GM10248 (cell line): ENCODE measurements around the gene USP46.

ENCODE experiments used
- CTCF ChIA-PET: fragments of 300-600 bp; sonication (Branson Sonifier 250); formaldehyde crosslinking; extraction: SDS; loops from one replicate; lab custom pipeline; 2021; ENCODE audit warnings: antibody characterized with exemption; lab: Yijun Ruan, JAX
- POLR2A ChIA-PET: fragments of 350-650 bp; sonication (Branson Sonifier 250); formaldehyde crosslinking; extraction: SDS; loops from one replicate; lab custom pipeline; 2020; ENCODE audit warnings: antibody characterized with exemption; lab: Yijun Ruan, JAX
- DNase-seq: peaks from one replicate; pipeline ENCODE4 v3.0.0; 2012; ENCODE audit errors: extremely low spot score
- CTCF ChIP-seq: IDR thresholded peaks from 2 replicates; pipeline ENCODE4 v1.5.1; 2012; ENCODE audit warnings: mild to moderate bottlenecking, low read depth; ENCODE audit errors: extremely low read depth, missing control alignments, control extremely low read depth

The USP46 gene

GRCh38 chr4:52643190-52643589, 15.9 kb downstream of the USP46 start:
- CTCF ChIA-PET = interaction anchor here (0.9 to 2.3 kb wide), 7 partner anchors 10 to 97 kb away, joined by 3 to 7 read pairs (median 4); no protein-coding TSS in a partner anchor
- no peak for DNase-seq
- POLR2A ChIA-PET = interaction anchor here (1.2 kb wide), 1 partner anchor 69 kb away, joined by 9 read pairs; no protein-coding TSS in a partner anchor
- TF ChIP-seq CTCF = no peak

- ChIA-PET POLR2A (no interaction called here), CTCF (no interaction called here)
- DNase-seq = peak; percentile 45
- no peak for TF ChIP-seq CTCF
Measured at GRCh38 chr4:52641854-52642563, 17.1 kb downstream of the USP46 start.

GRCh38 chr4:52640808-52641565, 18.1 kb downstream of the USP46 start:
- ChIA-PET CTCF (no interaction called here), POLR2A (interaction anchor here (0.7 kb wide), 1 partner anchor 475 kb away, joined by 6 read pairs; no protein-coding TSS in a partner anchor)
- DNase-seq = no peak
- no peak for TF ChIP-seq CTCF

- POLR2A ChIA-PET = no interaction called here
- DNase-seq = peak; percentile 22
- no peak for TF ChIP-seq CTCF
- CTCF ChIA-PET = interaction anchor here (1.5 to 1.6 kb wide), 2 partner anchors 20 to 21 kb away, joined by 3 to 4 read pairs; no protein-coding TSS in a partner anchor
Measured at GRCh38 chr4:52638717-52639116, 20.4 kb downstream of the USP46 start.

- ChIA-PET CTCF (interaction anchor here (1.5 to 1.6 kb wide), 2 partner anchors 18 to 19 kb away, joined by 3 to 4 read pairs; no protein-coding TSS in a partner anchor), POLR2A (no interaction called here)
- no peak for DNase-seq
- TF ChIP-seq CTCF = no peak
Measured at GRCh38 chr4:52637116-52637515, 22.0 kb downstream of the USP46 start.

- CTCF ChIA-PET = interaction anchor here (1.5 to 2.4 kb wide), 3 partner anchors 11 to 29 kb away, joined by 3 to 9 read pairs (median 7); no protein-coding TSS in a partner anchor
- no peak for DNase-seq
- POLR2A ChIA-PET = no interaction called here
- TF ChIP-seq CTCF = no peak
Measured at GRCh38 chr4:52635560-52635959, 23.5 kb downstream of the USP46 start.
